Astrocyte (in vitro differentiated cells and primary cell): ENCODE results near the gene CRACDL. TPM values are rescaled to one million over a fixed set of nuclear protein-coding genes. Genes with fewer than 3 reads are reported as not detected.
"Not testable (repeated sequence)": the region's sequence is repeated elsewhere in the genome, so short reads cannot be mapped to it uniquely, and the experiment has no call there.

Experiments used
- DNase-seq: peaks from one replicate; pipeline ENCODE4 v3.0.0-alpha.2; 2010; ENCODE audit warnings: low read depth
- FAIRE-seq: peaks from 2 replicates; lab custom pipeline; 2011; peaks lifted over from hg19 to GRCh38; lab: Jason Lieb, UNC
- H2AFZ ChIP-seq: 2 replicates; pipeline ENCODE4 v1.6.0; 2012; ENCODE audit warnings: low read depth, low read length, inconsistent platforms
- H3K27ac ChIP-seq: 2 replicates; pipeline ENCODE4 v1.5.1; 2011; ENCODE audit warnings: low read depth, low read length, inconsistent platforms
- H3K27me3 ChIP-seq: 2 replicates; pipeline ENCODE4 v1.6.0; 2011; ENCODE audit warnings: low read length, inconsistent platforms; ENCODE audit not compliant: insufficient read depth
- H3K36me3 ChIP-seq: 2 replicates; pipeline ENCODE4 v1.5.1; 2011; ENCODE audit warnings: low read length, inconsistent platforms; ENCODE audit not compliant: insufficient read depth
- H3K4me1 ChIP-seq: 2 replicates; pipeline ENCODE4 v1.5.1; 2011; ENCODE audit warnings: low read length, inconsistent platforms; ENCODE audit not compliant: insufficient read depth
- H3K4me2 ChIP-seq: 2 replicates; pipeline ENCODE4 v1.6.0; 2012; ENCODE audit warnings: low read length, inconsistent platforms
- H3K4me3 ChIP-seq: 2 replicates; pipeline ENCODE4 v1.5.1; 2011; ENCODE audit warnings: low read depth, mild to moderate bottlenecking, low read length, inconsistent platforms; ENCODE audit not compliant: insufficient read depth
- H3K79me2 ChIP-seq: 2 replicates; pipeline ENCODE4 v1.6.0; 2012; ENCODE audit warnings: mild to moderate bottlenecking, low read length, inconsistent platforms; ENCODE audit not compliant: insufficient read depth
- H3K9ac ChIP-seq: 2 replicates; pipeline ENCODE4 v1.6.0; 2012; ENCODE audit warnings: mild to moderate bottlenecking, low read length, inconsistent platforms
- H3K9me3 ChIP-seq: 2 replicates; pipeline ENCODE4 v1.5.1; 2012; ENCODE audit warnings: low read depth, mild to moderate bottlenecking, low read length, inconsistent platforms; ENCODE audit not compliant: insufficient read depth
- H4K20me1 ChIP-seq: 2 replicates; pipeline ENCODE4 v1.6.0; 2012; ENCODE audit warnings: low read length, inconsistent platforms; ENCODE audit not compliant: insufficient read depth
- H3K27ac Mint-ChIP-seq: one replicate; pipeline ENCODE4 v1.8.0; 2021; ENCODE audit warnings: mild to moderate bottlenecking, mixed read lengths; ENCODE audit not compliant: unreplicated experiment
- H3K27me3 Mint-ChIP-seq: one replicate; pipeline ENCODE4 v1.8.0; 2021; ENCODE audit warnings: low read depth, mixed read lengths; ENCODE audit not compliant: unreplicated experiment
- H3K36me3 Mint-ChIP-seq: one replicate; pipeline ENCODE4 v1.8.0; 2021; ENCODE audit warnings: low read depth, mixed read lengths; ENCODE audit not compliant: unreplicated experiment
- H3K4me1 Mint-ChIP-seq: one replicate; pipeline ENCODE4 v1.8.0; 2021; ENCODE audit warnings: low read depth, mixed read lengths; ENCODE audit not compliant: unreplicated experiment
- H3K4me3 Mint-ChIP-seq: one replicate; pipeline ENCODE4 v1.8.0; 2021; ENCODE audit warnings: mild to moderate bottlenecking, moderate library complexity, mixed read lengths; ENCODE audit not compliant: unreplicated experiment
- H3K9me3 Mint-ChIP-seq: one replicate; pipeline ENCODE4 v1.8.0; 2021; ENCODE audit warnings: mild to moderate bottlenecking, mixed read lengths; ENCODE audit not compliant: unreplicated experiment
- CTCF ChIP-seq: IDR thresholded peaks from 2 replicates; pipeline ENCODE4 v1.5.1; 2011; ENCODE audit warnings: low read depth, mild to moderate bottlenecking, inconsistent platforms, low read length, moderate library complexity; ENCODE audit not compliant: insufficient read depth
- EZH2 ChIP-seq: IDR thresholded peaks from 2 replicates; pipeline ENCODE4 v1.6.1; 2012; ENCODE audit warnings: mild to moderate bottlenecking, low read length, inconsistent platforms; ENCODE audit not compliant: insufficient read depth
- total RNA-seq: library from RNA; stranded (reverse); gene quantifications from 2 replicates; pipeline ENCODE4 v1.2.1, GENCODE V29; 2021

Gene CRACDL
- total RNA-seq, 1 donor from 2014 or later, result 1.8 TPM

- peak overlapping the region; percentile 93 for H3K27ac Mint-ChIP-seq
- H3K4me2 ChIP-seq, result peak overlapping the region; percentile 51
These were observed 178.1 kb downstream of the CRACDL start for GRCh38 chr2:98757904-98758421.

GRCh38 chr2:98753801-98754200, 182.2 kb downstream of the CRACDL start:
- H3K27me3 Mint-ChIP-seq, result peaks cover 15% of the 10 kb centered on the region
- H3K79me2 ChIP-seq, result no peaks in the 10 kb centered on the region
- no peaks in the 10 kb centered on the region for H4K20me1 ChIP-seq
- peaks cover 25% of the 10 kb centered on the region for H3K27me3 ChIP-seq
- no peak overlapping the region for H3K4me3 ChIP-seq
- no peak overlapping the region for H3K4me2 ChIP-seq
- no peak overlapping the region for H3K27ac Mint-ChIP-seq
- no peak overlapping the region for H3K9ac ChIP-seq
- TF ChIP-seq EZH2 (no peak), CTCF (no peak)
- H3K4me1 ChIP-seq, result peaks cover 6% of the 10 kb centered on the region
- no peaks in the 10 kb centered on the region for H3K36me3 ChIP-seq
- no peaks in the 10 kb centered on the region for H3K36me3 Mint-ChIP-seq
- FAIRE-seq, result no peak
- no peak overlapping the region for H3K4me3 Mint-ChIP-seq
- H3K4me1 Mint-ChIP-seq, result peaks cover 10% of the 10 kb centered on the region
- no peaks in the 10 kb centered on the region for H3K9me3 ChIP-seq
- H3K9me3 Mint-ChIP-seq, result peaks cover 1% of the 10 kb centered on the region
- H3K27ac ChIP-seq, result no peak overlapping the region
- DNase-seq, result no peak
- no peak overlapping the region for H2AFZ ChIP-seq

More at GRCh38 chr2:98757904-98758421, 178.1 kb downstream of the CRACDL start:
- DNase-seq (peak; percentile 96), FAIRE-seq (no peak)
- Histone ChIP-seq H3K9ac (no peak overlapping the region), H3K79me2 (no peaks in the 10 kb centered on the region), H3K36me3 (no peaks in the 10 kb centered on the region), H3K9me3 (no peaks in the 10 kb centered on the region), H4K20me1 (no peaks in the 10 kb centered on the region), H3K4me1 (peaks cover 6% of the 10 kb centered on the region), H3K27me3 (peaks cover 18% of the 10 kb centered on the region), H3K4me3 (no peak overlapping the region), H3K27ac (no peak overlapping the region), H2AFZ (no peak overlapping the region)
- Mint-ChIP-seq H3K27me3 (peaks cover 26% of the 10 kb centered on the region), H3K4me3 (no peak overlapping the region), H3K36me3 (no peaks in the 10 kb centered on the region), H3K9me3 (no peaks in the 10 kb centered on the region), H3K4me1 (peaks cover 5% of the 10 kb centered on the region)
- no peak for TF ChIP-seq CTCF
- TF ChIP-seq EZH2, result no peak

DNA sequence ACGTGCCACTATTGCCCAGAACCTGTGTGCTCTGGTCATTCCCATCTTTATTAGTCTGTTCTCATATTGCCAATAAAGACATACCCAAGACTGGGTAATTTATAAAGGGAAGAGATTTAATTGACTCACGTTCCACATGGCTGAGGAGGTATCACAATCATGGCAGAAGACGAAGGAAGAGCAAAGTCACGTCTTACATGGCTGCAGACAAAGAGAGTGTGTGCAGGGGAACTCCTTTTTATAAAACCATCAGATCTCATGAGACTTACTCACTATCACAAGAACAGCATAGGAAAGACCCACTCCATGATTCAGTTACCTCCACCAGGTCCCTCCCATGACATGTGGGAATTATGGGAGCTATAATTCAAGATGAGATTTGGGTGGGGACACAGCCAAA, 183.3 kb downstream of the CRACDL start:
- H3K4me3 ChIP-seq, H2AFZ ChIP-seq, H3K4me2 ChIP-seq, H3K9me3 ChIP-seq, FAIRE-seq, H3K36me3 ChIP-seq, H3K27ac ChIP-seq, H3K4me1 Mint-ChIP-seq, H3K27ac Mint-ChIP-seq, H3K9me3 Mint-ChIP-seq, H4K20me1 ChIP-seq, H3K36me3 Mint-ChIP-seq, DNase-seq, H3K79me2 ChIP-seq, H3K9ac ChIP-seq, H3K4me3 Mint-ChIP-seq, H3K4me1 ChIP-seq: not testable (repeated sequence)
- H3K27me3 ChIP-seq, result peaks cover 25% of the 10 kb centered on the region
- H3K27me3 Mint-ChIP-seq, result peaks cover 18% of the 10 kb centered on the region
